GM10266 (cell line): Measurements from ENCODE around the gene PRDX2.

Experiments used
- DNase-seq: peaks from one replicate; pipeline ENCODE4 v3.0.0; 2012; ENCODE audit errors: extremely low spot score
- CTCF ChIP-seq: IDR thresholded peaks from 2 replicates; pipeline ENCODE4 v1.5.1; 2012; ENCODE audit warnings: mild to moderate bottlenecking, low read depth; ENCODE audit not compliant: control insufficient read depth, insufficient read depth; ENCODE audit errors: missing control alignments

The PRDX2 gene

DNA sequence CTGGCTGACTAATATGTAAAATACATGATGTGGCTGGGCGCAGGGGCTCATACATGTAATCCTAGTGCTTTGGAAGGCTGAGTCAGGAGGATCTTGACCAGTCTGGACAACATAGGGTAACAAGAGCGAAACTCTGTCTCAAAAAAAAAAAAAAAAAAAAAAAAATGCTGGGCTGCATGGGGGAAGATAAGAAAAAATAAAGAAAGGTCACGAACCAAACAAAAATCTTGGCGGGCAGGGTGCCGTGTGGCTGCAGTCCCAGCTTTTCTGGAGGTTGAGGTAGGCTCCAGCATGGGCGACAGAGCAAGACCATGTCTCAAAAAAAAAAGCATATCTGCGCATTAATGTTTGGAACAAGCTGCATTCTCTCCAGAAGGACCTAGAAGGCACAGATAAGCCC lies 13.5 kb upstream of the PRDX2 start:
- TF ChIP-seq CTCF, result no peak
- DNase-seq, result no peak

DNA sequence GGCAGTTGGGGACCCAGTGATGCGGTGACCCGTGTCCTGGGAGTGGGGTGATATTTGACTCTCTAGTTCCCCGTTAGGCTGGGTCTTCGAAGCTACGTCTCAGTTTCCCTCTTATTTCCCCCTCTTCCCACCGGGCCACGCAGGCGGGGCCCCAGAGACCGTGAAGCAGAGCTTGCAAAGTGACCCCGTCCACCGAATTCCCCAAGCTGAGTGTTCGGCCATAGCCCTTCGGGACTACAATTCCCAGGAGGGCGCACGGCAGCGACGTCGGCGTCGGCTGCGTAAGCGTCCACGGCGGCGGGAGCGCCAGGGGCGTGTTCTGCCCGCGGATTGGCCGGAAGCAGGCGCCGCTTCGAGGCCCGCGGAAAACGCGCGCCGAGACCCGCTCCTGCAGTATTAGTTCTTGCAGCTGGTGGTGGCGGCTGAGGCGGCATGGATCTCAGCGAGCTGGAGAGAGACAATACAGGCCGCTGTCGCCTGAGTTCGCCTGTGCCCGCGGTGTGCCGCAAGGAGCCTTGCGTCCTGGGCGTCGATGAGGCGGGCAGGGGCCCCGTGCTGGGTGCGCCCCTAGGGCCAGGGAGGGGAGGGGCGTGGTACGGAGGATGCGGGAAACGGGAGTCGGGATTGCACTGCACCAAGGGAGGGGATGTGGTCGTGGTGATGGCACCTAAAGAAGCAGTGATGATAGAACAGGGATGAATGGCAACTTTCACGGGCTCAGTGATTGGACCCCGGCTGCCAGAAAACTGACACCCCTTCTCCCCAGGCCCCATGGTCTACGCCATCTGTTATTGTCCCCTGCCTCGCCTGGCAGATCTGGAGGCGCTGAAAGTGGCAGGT lies 4.9 kb upstream of the PRDX2 start, which contains the start of gene RNASEH2A:
Gene RNASEH2A (plus strand): TSS at position 343 of the 840 bp plus-strand sequence. CDS start 90 bp downstream, at position 433.
- TF ChIP-seq CTCF, result no peak
- peak; percentile 97 for DNase-seq

- DNase-seq, result no peak
- no peak for TF ChIP-seq CTCF
Measured at GRCh38 chr19:12804051-12804450, 2.5 kb upstream of the PRDX2 start.

GRCh38 chr19:12802267-12803106 lies 887 bp upstream of the PRDX2 start:
- no peak for DNase-seq

GRCh38 chr19:12800923-12801465 lies 606 bp downstream of the PRDX2 start:
- TF ChIP-seq CTCF, result peak; percentile 14
- DNase-seq, result no peak

More at GRCh38 chr19:12802267-12803106, 887 bp upstream of the PRDX2 start:
- no peak for TF ChIP-seq CTCF

- no peak for DNase-seq
- no peak for TF ChIP-seq CTCF
Measured at GRCh38 chr19:12800466-12800770, 1.2 kb downstream of the PRDX2 start.
